A549 (cell line): Measurements from ENCODE around the gene STAB2. TPM values are rescaled to one million over a fixed set of nuclear protein-coding genes. Genes with fewer than 3 reads are reported as not detected.

ENCODE experiments used
- ATAC-seq, 2 experiments: fragments of 200-7000 bp in 1 of 2; fragments of >200 bp in 1 of 2; cut with Nextera tagmentation in 1 of 2; cut with Tn5 transposase in 1 of 2; 3 replicates each; pipeline versions ENCODE4 v1.8.0 to v1.9.1; 2018 to 2020; ENCODE audit warnings: mild to moderate bottlenecking in 1 of 2, moderate library complexity in 1 of 2
- CTCF ChIA-PET: fragments of 300-600 bp; sonication (Branson Sonifier 250); formaldehyde crosslinking; extraction: SDS; loops from one replicate; lab custom pipeline; 2021; ENCODE audit warnings: antibody characterized with exemption, inconsistent platforms; lab: Yijun Ruan, JAX
- POLR2A ChIA-PET: fragments of 350-600 bp; formaldehyde crosslinking; extraction: SDS; loops from one replicate; lab custom pipeline; 2021; ENCODE audit warnings: antibody characterized with exemption, inconsistent platforms; lab: Yijun Ruan, JAX
- DNase-seq, 2 experiments: peaks; one replicate each; pipeline versions ENCODE4 v3.0.0 to v3.0.0-alpha.2; 2011 to 2016; ENCODE audit warnings: low read depth in 1 of 2, low spot score in 1 of 2
- FAIRE-seq: peaks from 2 replicates; lab custom pipeline; 2011; peaks lifted over from hg19 to GRCh38; lab: Jason Lieb, UNC
- H3K27ac ChIP-seq, 2 experiments: fragments of >200 bp; sonication (Bioruptor Twin); formaldehyde crosslinking; 3 replicates each; pipeline ENCODE4 v1.5.1; 2016 to 2017
- H3K4me1 ChIP-seq: fragments of >200 bp; sonication (Bioruptor Twin); formaldehyde crosslinking; 3 replicates; pipeline ENCODE4 v1.6.1; 2016
- H3K4me2 ChIP-seq: fragments of >200 bp; sonication (Bioruptor Twin); formaldehyde crosslinking; 3 replicates; pipeline ENCODE4 v1.6.1; 2016
- H3K4me3 ChIP-seq: fragments of >200 bp; sonication (Bioruptor Twin); formaldehyde crosslinking; 3 replicates; pipeline ENCODE4 v1.5.1; 2016
- H3K9me3 ChIP-seq: fragments of >200 bp; sonication (Bioruptor Twin); formaldehyde crosslinking; 3 replicates; pipeline ENCODE4 v1.6.1; 2016
- ATOH8 ChIP-seq: fragments of 250-450 bp; sonication (Bioruptor Pico); IDR thresholded peaks from 2 replicates; pipeline ENCODE4 v1.5.0; 2020; ENCODE audit warnings: low read depth, mild to moderate bottlenecking, moderate library complexity
- CHD2 ChIP-seq: fragments of 150-350 bp; IDR thresholded peaks from 2 replicates; pipeline ENCODE4 v1.6.1; 2014; ENCODE audit warnings: low read length; ENCODE audit not compliant: partially characterized antibody
- CHD4 ChIP-seq: fragments of 200-600 bp; sonication (generic); IDR thresholded peaks from 2 replicates; pipeline ENCODE4 v1.6.1; 2016; ENCODE audit warnings: antibody characterized with exemption, mild to moderate bottlenecking, borderline replicate concordance
- CTCF ChIP-seq: fragments of >200 bp; sonication (Bioruptor Twin); formaldehyde crosslinking; IDR thresholded peaks from 3 replicates; pipeline ENCODE4 v1.5.1; 2016
- E2F6 ChIP-seq: IDR thresholded peaks from 2 replicates; pipeline ENCODE4 v1.6.1; 2012; ENCODE audit warnings: low read depth, borderline replicate concordance
- EHF ChIP-seq: fragments of 250-450 bp; sonication (Bioruptor Pico); IDR thresholded peaks from 2 replicates; pipeline ENCODE4 v1.5.0; 2020; ENCODE audit warnings: mild to moderate bottlenecking
- EHMT2 ChIP-seq: fragments of 200-600 bp; sonication (generic); IDR thresholded peaks from 2 replicates; pipeline ENCODE4 v1.6.1; 2016; ENCODE audit warnings: antibody characterized with exemption, low read depth, mild to moderate bottlenecking, moderate library complexity
- EP300 ChIP-seq, 2 experiments: fragments of >200 bp; sonication (Bioruptor Twin); formaldehyde crosslinking; IDR thresholded peaks; 2 replicates in 1 of 2; 3 replicates in 1 of 2; pipeline ENCODE4 v1.6.1; 2016 to 2017
- FOSB ChIP-seq: fragments of 250-450 bp; sonication (Bioruptor Pico); IDR thresholded peaks from 2 replicates; pipeline ENCODE4 v1.5.0; 2020; ENCODE audit warnings: mild to moderate bottlenecking, moderate library complexity
- FOSL2 ChIP-seq, 2 experiments: fragments of 450-650 bp in 1 of 2; fragments of >200 bp in 1 of 2; sonication (Bioruptor Twin) in 1 of 2; formaldehyde crosslinking; IDR thresholded peaks; 2 replicates each; pipeline versions ENCODE4 v1.5.0 to v1.6.1; 2016 to 2020; ENCODE audit warnings: mild to moderate bottlenecking in 1 of 2, moderate library complexity in 1 of 2
- FOXS1 ChIP-seq: fragments of 250-450 bp; sonication (Bioruptor Pico); IDR thresholded peaks from 2 replicates; pipeline ENCODE4 v1.5.0; 2020; ENCODE audit warnings: mild to moderate bottlenecking, moderate library complexity
- HOXA7 ChIP-seq: fragments of 250-450 bp; sonication (Bioruptor Pico); IDR thresholded peaks from 2 replicates; pipeline ENCODE4 v1.5.0; 2020; ENCODE audit warnings: mild to moderate bottlenecking, moderate library complexity
- HOXB5 ChIP-seq: fragments of 250-450 bp; sonication (Bioruptor Pico); IDR thresholded peaks from 2 replicates; pipeline ENCODE4 v1.5.0; 2020; ENCODE audit warnings: mild to moderate bottlenecking, moderate library complexity
- JUN ChIP-seq, 2 experiments: fragments of >200 bp; sonication (Bioruptor Twin); formaldehyde crosslinking; IDR thresholded peaks; 2 replicates in 1 of 2; 3 replicates in 1 of 2; pipeline ENCODE4 v1.6.1; 2016 to 2017
- KDM1A ChIP-seq: fragments of 200-600 bp; sonication (generic); IDR thresholded peaks from 2 replicates; pipeline ENCODE4 v1.6.1; 2016; ENCODE audit warnings: low read depth, mild to moderate bottlenecking
- KDM5A ChIP-seq: fragments of 200-600 bp; sonication (generic); IDR thresholded peaks from 2 replicates; pipeline ENCODE4 v1.6.1; 2016; ENCODE audit warnings: antibody characterized with exemption, mild to moderate bottlenecking
- MAZ ChIP-seq: fragments of 150-350 bp; IDR thresholded peaks from 2 replicates; pipeline ENCODE4 v1.6.1; 2014; ENCODE audit warnings: antibody characterized with exemption, low read depth, low read length, borderline replicate concordance
- NR3C1 ChIP-seq: fragments of >200 bp; sonication (Bioruptor Twin); formaldehyde crosslinking; IDR thresholded peaks from 3 replicates; pipeline ENCODE4 v1.6.1; 2017
- PBX3 ChIP-seq: IDR thresholded peaks from 2 replicates; pipeline ENCODE4 v1.6.1; 2012
- RAD21 ChIP-seq, 2 experiments: fragments of >200 bp in 1 of 2; sonication (Bioruptor Twin) in 1 of 2; formaldehyde crosslinking in 1 of 2; IDR thresholded peaks in 1 of 2; conservative IDR thresholded peaks in 1 of 2; 2 replicates in 1 of 2; 3 replicates in 1 of 2; pipeline ENCODE4 v1.6.1; 2012 to 2018; ENCODE audit warnings: inconsistent platforms in 1 of 2
- REST ChIP-seq: fragments of 200-600 bp; sonication (generic); IDR thresholded peaks from 2 replicates; pipeline ENCODE4 v1.6.1; 2016; ENCODE audit warnings: antibody characterized with exemption, mild to moderate bottlenecking, moderate library complexity
- SMC3 ChIP-seq: fragments of >200 bp; sonication (Bioruptor Twin); formaldehyde crosslinking; IDR thresholded peaks from 3 replicates; pipeline ENCODE4 v1.6.1; 2018; ENCODE audit warnings: inconsistent platforms
- TFCP2L1 ChIP-seq: fragments of 250-450 bp; sonication (Bioruptor Pico); IDR thresholded peaks from 2 replicates; pipeline ENCODE4 v1.5.0; 2021; ENCODE audit warnings: mild to moderate bottlenecking
- USF2 ChIP-seq: fragments of 450-650 bp; IDR thresholded peaks from 2 replicates; pipeline ENCODE4 v1.6.1; 2014; ENCODE audit warnings: antibody characterized with exemption
- ZNF302 ChIP-seq: fragments of 250-450 bp; sonication (Bioruptor Pico); IDR thresholded peaks from 2 replicates; pipeline ENCODE4 v1.9.0; 2021; ENCODE audit warnings: inconsistent platforms, mild to moderate bottlenecking, moderate library complexity
- ZSCAN20 ChIP-seq: fragments of 250-450 bp; sonication (Bioruptor Pico); IDR thresholded peaks from 2 replicates; pipeline ENCODE4 v1.8.0; 2022; ENCODE audit warnings: mild to moderate bottlenecking, moderate library complexity
- WGBS: methylation state at CpG from one replicate; pipeline ENCODE4 v1.1.6; 2017; ENCODE audit errors: missing lambda C conversion rate; 5-methylcytosine and 5-hydroxymethylcytosine counted together
- polyA plus RNA-seq, 4 experiments: library from polyadenylated mRNA; depleted of rRNA in 3 of 4; stranded (reverse); fragments of >200 nt; fragmentation: RNase III in 1 of 4; extraction: RNeasy Plus Mini Kit Qiagen cat#74134 plus additional on column Dnase treatment in 1 of 4; gene quantifications; 2 replicates in 3 of 4; 3 replicates in 1 of 4; pipeline ENCODE4 v1.2.3, GENCODE V29; 2011 to 2017

STAB2 gene
- polyA plus RNA-seq, 2 of the 4 experiments (the other 2 are of a cell fraction): not detected

- Histone ChIP-seq H3K9me3 (no peaks in the 10 kb centered on the region), H3K4me2 (no peak overlapping the region), H3K27ac (no peak overlapping the region), H3K4me1 (no peaks in the 10 kb centered on the region), H3K4me3 (no peak overlapping the region)
- POLR2A ChIA-PET: no interaction called here
- CTCF ChIA-PET: no interaction called here
- WGBS: 35% methylated on average over 9 of the region's 9 CpGs
- FAIRE-seq: no peak
- peak; percentile 26 to 35; a peak in 3 of 6 replicates for ATAC-seq
- DNase-seq: no peak
- TF ChIP-seq E2F6 (no peak), EHF (CRISPR knock-in tag) (no peak), EP300 (IDR thresholded peaks at IDR 0.05) (no peak), KDM1A (no peak), USF2 (no peak), KDM5A (no peak), RAD21 (conservative IDR thresholded peaks at IDR 0.05 in 1 of 2, IDR thresholded peaks at IDR 0.05 in 1 of 2) (no peak), EHMT2 (no peak), NR3C1 (no peak), SMC3 (no peak), ATOH8 (CRISPR knock-in tag) (no peak), ZNF302 (no peak), CTCF (no peak), FOSL2 (IDR thresholded peaks at IDR 0.05) (no peak), FOSL2 (CRISPR knock-in tag; IDR thresholded peaks at IDR 0.05) (no peak), CHD4 (no peak), HOXA7 (CRISPR knock-in tag) (no peak), JUN (IDR thresholded peaks at IDR 0.05) (no peak)
Observed at GRCh38 chr12:103698752-103699560, 111.9 kb downstream of the STAB2 start.

GRCh38 chr12:103705098-103705497 is 118.0 kb downstream of the STAB2 start:
- 12% methylated on average over 2 of the region's 2 CpGs for WGBS
- TF ChIP-seq FOSB (CRISPR knock-in tag) (no peak), REST (no peak), CHD2 (no peak), FOXS1 (CRISPR knock-in tag) (no peak), ZSCAN20 (CRISPR knock-in tag) (no peak), HOXB5 (CRISPR knock-in tag) (no peak), PBX3 (no peak), TFCP2L1 (CRISPR knock-in tag) (no peak), FOSL2 (IDR thresholded peaks at IDR 0.05) (no peak), FOSL2 (CRISPR knock-in tag; IDR thresholded peaks at IDR 0.05) (no peak), NR3C1 (no peak), MAZ (no peak), SMC3 (no peak)
- FAIRE-seq (no peak), ATAC-seq (no peak), DNase-seq (no peak)
- POLR2A ChIA-PET: no interaction called here
- no peak overlapping the region for H3K4me3 ChIP-seq
- CTCF ChIA-PET: no interaction called here
- H3K9me3 ChIP-seq: no peaks in the 10 kb centered on the region
- H3K4me1 ChIP-seq: no peaks in the 10 kb centered on the region
- no peak overlapping the region for H3K27ac ChIP-seq
- no peak overlapping the region for H3K4me2 ChIP-seq
